ENCODE measurements around the gene SIM1. TPM values are rescaled to one million over a fixed set of nuclear protein-coding genes. Genes with fewer than 3 reads are reported as not detected.

SIM1 gene
- total RNA-seq, 1 donor from 2014 or later = not detected

GRCh38 chr6:100469101-100469859 is 4.6 kb upstream of the SIM1 start:
- TF ChIP-seq CTCF (IDR thresholded peaks at IDR 0.05; ENCODE audit: borderline replicate concordance) = no peak
- intact Hi-C loops (cut with micrococcal nuclease) = no loop called here
- Histone ChIP-seq H3K4me3 (no peak overlapping the region), H3K4me1 (peaks cover 11% of the 10 kb centered on the region), H3K9me3 (replicated peaks) (no peaks in the 10 kb centered on the region), H3K27me3 (ENCODE audit: low read depth) (peaks cover 99% of the 10 kb centered on the region), H3K27ac (replicated peaks) (no peak overlapping the region), H3K36me3 (no peaks in the 10 kb centered on the region)
- DNase-seq = no peak

- no peaks in the 10 kb centered on the region for H3K9me3 ChIP-seq (replicated peaks)
- no peak for TF ChIP-seq CTCF (IDR thresholded peaks at IDR 0.05; ENCODE audit: borderline replicate concordance)
- H3K4me1 ChIP-seq = peaks cover 16% of the 10 kb centered on the region
- no peak overlapping the region for H3K27ac ChIP-seq (replicated peaks)
- intact Hi-C loops (cut with micrococcal nuclease) = no loop called here
- H3K27me3 ChIP-seq (ENCODE audit: low read depth) = peaks cover 100% of the 10 kb centered on the region
- H3K4me3 ChIP-seq = no peak overlapping the region
- H3K36me3 ChIP-seq = no peaks in the 10 kb centered on the region
- no peak for DNase-seq
These were observed 3.4 kb upstream of the SIM1 start for GRCh38 chr6:100468016-100468622.

- Histone ChIP-seq H3K4me3 (no peak overlapping the region), H3K27me3 (ENCODE audit: low read depth) (peaks cover 100% of the 10 kb centered on the region), H3K4me1 (peaks cover 16% of the 10 kb centered on the region), H3K9me3 (replicated peaks) (no peaks in the 10 kb centered on the region), H3K36me3 (no peaks in the 10 kb centered on the region), H3K27ac (replicated peaks) (no peak overlapping the region)
- DNase-seq = no peak
- no peak for TF ChIP-seq CTCF (IDR thresholded peaks at IDR 0.05; ENCODE audit: borderline replicate concordance)
- intact Hi-C loops (cut with micrococcal nuclease) = no loop called here
These were observed 2.7 kb upstream of the SIM1 start for GRCh38 chr6:100467129-100468015.

GRCh38 chr6:100466410-100467128 is 1.8 kb upstream of the SIM1 start:
- Histone ChIP-seq H3K9me3 (replicated peaks) (no peaks in the 10 kb centered on the region), H3K36me3 (no peaks in the 10 kb centered on the region), H3K4me3 (no peak overlapping the region), H3K27ac (replicated peaks) (no peak overlapping the region), H3K27me3 (ENCODE audit: low read depth) (peaks cover 100% of the 10 kb centered on the region), H3K4me1 (peaks cover 16% of the 10 kb centered on the region)
- TF ChIP-seq CTCF (IDR thresholded peaks at IDR 0.05; ENCODE audit: borderline replicate concordance) = no peak
- intact Hi-C loops (cut with micrococcal nuclease) = no loop called here
- no peak for DNase-seq
